OCI-LY3 (cell line): ENCODE measurements around the gene MS4A15.

ENCODE experiments used
- H2AFZ ChIP-seq: fragments of 200-600, 300-600 bp; shearing (Covaris generic); 2 replicates; pipeline ENCODE4 v1.6.0; 2014; ENCODE audit warnings: antibody characterized with exemption, low read depth, low read length
- H3K27ac ChIP-seq: fragments of 200-600, 300-600 bp; sonication (generic); 2 replicates; pipeline ENCODE4 v1.5.1; 2014; ENCODE audit warnings: mild to moderate bottlenecking, low read length, moderate library complexity, mixed read lengths
- H3K27me3 ChIP-seq: fragments of 200-600, 300-600 bp; sonication (generic); 2 replicates; pipeline ENCODE4 v1.6.1; 2014; ENCODE audit warnings: low read depth, low read length, mixed read lengths
- H3K36me3 ChIP-seq: fragments of 200-600, 300-600 bp; sonication (generic); replicated peaks from 2 replicates; pipeline ENCODE3; 2014; ENCODE audit warnings: low read depth, low read length, mixed read lengths
- H3K4me1 ChIP-seq: fragments of 300-600, 200-600 bp; sonication (generic); 2 replicates; pipeline ENCODE4 v1.6.1; 2014; ENCODE audit warnings: low read length, mixed read lengths
- H3K4me2 ChIP-seq: fragments of 200-600, 300-600 bp; sonication (generic); 2 replicates; pipeline ENCODE4 v1.6.1; 2014; ENCODE audit warnings: low read length, mixed read lengths
- H3K4me3 ChIP-seq: fragments of 300-600, 200-600 bp; sonication (generic); 2 replicates; pipeline ENCODE4 v1.5.1; 2014; ENCODE audit warnings: antibody characterized with exemption, mild to moderate bottlenecking, low read length, moderate library complexity
- H3K79me2 ChIP-seq: fragments of 300-600, 200-600 bp; shearing (Covaris generic); 2 replicates; pipeline ENCODE4 v1.6.1; 2014; ENCODE audit warnings: mild to moderate bottlenecking, low read length, mixed read lengths
- H3K9ac ChIP-seq: fragments of 300-600, 200-600 bp; shearing (Covaris generic); 2 replicates; pipeline ENCODE4 v1.6.0; 2014; ENCODE audit warnings: mild to moderate bottlenecking, low read length, moderate library complexity
- H3K9me3 ChIP-seq: fragments of 200-600, 300-600 bp; shearing (Covaris generic); 2 replicates; pipeline ENCODE4 v1.6.1; 2014; ENCODE audit warnings: low read length, mixed read lengths; ENCODE audit not compliant: insufficient read depth
- H4K20me1 ChIP-seq: fragments of 200-600, 300-600 bp; sonication (generic); 2 replicates; pipeline ENCODE4 v1.6.1; 2016; ENCODE audit warnings: low read length, mixed read lengths; ENCODE audit not compliant: insufficient read depth
- CTCF ChIP-seq: fragments of 200-600, 300-600 bp; sonication (generic); IDR thresholded peaks from 2 replicates; pipeline ENCODE4 v1.5.1; 2014; ENCODE audit warnings: antibody characterized with exemption, low read length, low read depth
- EZH2phosphoT487 ChIP-seq: fragments of 200-600 bp; shearing (Covaris generic); IDR thresholded peaks from 2 replicates; pipeline ENCODE4 v1.6.1; 2018; ENCODE audit warnings: antibody characterized with exemption, mixed run types, low read depth

Gene MS4A15

GRCh38 chr11:60772666-60773065 is 16.0 kb downstream of the MS4A15 start:
- no peak overlapping the region for H2AFZ ChIP-seq
- TF ChIP-seq CTCF = no peak
- TF ChIP-seq EZH2phosphoT487 = no peak
- no peak overlapping the region for H3K4me2 ChIP-seq
- H3K9me3 ChIP-seq = no peaks in the 10 kb centered on the region
- H3K4me1 ChIP-seq = peaks cover 19% of the 10 kb centered on the region
- H3K36me3 ChIP-seq = no peaks in the 10 kb centered on the region
- no peaks in the 10 kb centered on the region for H4K20me1 ChIP-seq
- H3K9ac ChIP-seq = no peak overlapping the region
- H3K4me3 ChIP-seq = no peak overlapping the region
- no peak overlapping the region for H3K27ac ChIP-seq
- no peaks in the 10 kb centered on the region for H3K27me3 ChIP-seq
- H3K79me2 ChIP-seq = no peaks in the 10 kb centered on the region

GRCh38 chr11:60774726-60775125 is 18.1 kb downstream of the MS4A15 start:
- no peak overlapping the region for H3K27ac ChIP-seq
- H3K9ac ChIP-seq = no peak overlapping the region
- H3K36me3 ChIP-seq = no peaks in the 10 kb centered on the region

DNA sequence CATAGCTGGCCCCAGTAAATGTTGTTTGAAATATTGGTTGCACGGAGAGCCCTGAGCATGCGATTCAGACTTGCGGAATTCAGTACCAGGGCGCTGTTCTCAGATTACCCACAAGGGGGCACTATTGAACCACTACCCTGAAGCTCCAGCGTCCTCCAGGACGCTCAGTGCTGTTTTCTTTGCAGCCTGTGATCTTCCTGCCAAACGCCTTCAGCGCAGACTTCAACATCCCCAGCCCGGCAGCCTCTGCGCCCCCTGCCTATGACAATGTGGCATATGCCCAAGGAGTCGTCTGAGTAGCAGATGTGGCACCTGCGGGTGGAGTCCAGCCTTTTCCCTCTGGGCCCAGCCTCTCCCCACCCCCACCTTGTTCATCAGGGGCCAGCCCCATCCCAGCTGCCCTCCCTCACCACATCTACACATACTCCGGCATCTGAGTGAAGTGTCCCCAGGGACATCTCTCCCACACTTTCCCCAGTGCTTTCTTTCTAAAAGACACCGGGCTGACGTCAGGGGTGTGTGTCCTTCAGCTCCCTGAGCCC is 18.8 kb downstream of the MS4A15 start:
- Histone ChIP-seq H3K4me2 (peak overlapping the region; percentile 71), H3K9ac (peak overlapping the region; percentile 41)

More at GRCh38 chr11:60774726-60775125, 18.1 kb downstream of the MS4A15 start:
- H3K79me2 ChIP-seq = no peaks in the 10 kb centered on the region
- H3K4me1 ChIP-seq = peaks cover 19% of the 10 kb centered on the region
- no peak overlapping the region; the same call in 1 of the 2 replicates for H3K4me2 ChIP-seq
- no peaks in the 10 kb centered on the region for H3K27me3 ChIP-seq
- H3K9me3 ChIP-seq = no peaks in the 10 kb centered on the region
- H3K4me3 ChIP-seq = no peak overlapping the region
- H4K20me1 ChIP-seq = no peaks in the 10 kb centered on the region
- H2AFZ ChIP-seq = no peak overlapping the region
- TF ChIP-seq CTCF = no peak
- no peak for TF ChIP-seq EZH2phosphoT487

DNA sequence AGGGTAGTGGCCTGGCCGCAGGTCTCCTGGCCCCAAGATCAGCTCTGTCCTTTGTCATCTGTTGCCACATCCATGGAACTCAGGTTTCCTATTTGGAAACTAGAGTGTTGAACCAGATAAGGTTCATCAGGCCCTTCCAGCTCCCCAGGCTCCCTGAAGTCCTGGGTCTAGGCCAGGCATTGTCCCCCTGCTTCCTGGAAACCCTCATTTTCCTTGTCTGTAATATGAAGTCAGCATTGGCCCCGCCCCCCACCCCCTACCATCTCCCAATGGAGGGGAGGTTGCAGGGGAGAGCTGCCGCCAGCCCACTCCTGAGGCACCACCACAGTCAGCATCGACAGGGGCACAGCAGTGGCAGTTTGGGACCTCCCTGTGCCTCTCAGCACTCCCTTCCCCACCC is 19.5 kb downstream of the MS4A15 start:
- TF ChIP-seq CTCF = no peak
- no peak for TF ChIP-seq EZH2phosphoT487
- peaks cover 18% of the 10 kb centered on the region for H3K4me1 ChIP-seq
- no peaks in the 10 kb centered on the region for H4K20me1 ChIP-seq
- peak overlapping the region; percentile 67; the same call in 1 of the 2 replicates for H2AFZ ChIP-seq
- peak overlapping the region; percentile 71 for H3K4me2 ChIP-seq
- H3K4me3 ChIP-seq = no peak overlapping the region
- no peaks in the 10 kb centered on the region for H3K79me2 ChIP-seq
- H3K27ac ChIP-seq = no peak overlapping the region
- H3K27me3 ChIP-seq = no peaks in the 10 kb centered on the region
- H3K36me3 ChIP-seq = no peaks in the 10 kb centered on the region
- no peaks in the 10 kb centered on the region for H3K9me3 ChIP-seq
- H3K9ac ChIP-seq = no peak overlapping the region

More for the DNA sequence above, 18.8 kb downstream of the MS4A15 start:
- Histone ChIP-seq H4K20me1 (no peaks in the 10 kb centered on the region), H3K9me3 (no peaks in the 10 kb centered on the region), H2AFZ (peak overlapping the region; percentile 67; the same call in 1 of the 2 replicates), H3K27ac (no peak overlapping the region), H3K36me3 (no peaks in the 10 kb centered on the region), H3K4me1 (peaks cover 19% of the 10 kb centered on the region), H3K79me2 (no peaks in the 10 kb centered on the region), H3K27me3 (no peaks in the 10 kb centered on the region), H3K4me3 (peak overlapping the region; percentile 49)
- TF ChIP-seq EZH2phosphoT487 (no peak), CTCF (peak; percentile 94)
